SU-DHL-6 (cell line): ENCODE data around the gene CLSTN2.

Experiments used
- EZH2phosphoT487 ChIP-seq: fragments of 200-600 bp; sonication (generic), shearing (Covaris generic); conservative IDR thresholded peaks from 2 replicates; pipeline ENCODE4 v1.6.1; 2018; ENCODE audit warnings: mild to moderate bottlenecking, antibody characterized with exemption, low read length, moderate library complexity, mixed read lengths
- TF ChIP-seq, protein P1 (sequence below): fragments of 200-600 bp; sonication (generic); IDR thresholded peaks from one replicate; pipeline ENCODE4 v1.5.1; 2017; ENCODE audit warnings: antibody characterized with exemption, mild to moderate bottlenecking, low read length, moderate library complexity; ENCODE audit not compliant: insufficient read depth, poor library complexity, severe bottlenecking

DNA sequence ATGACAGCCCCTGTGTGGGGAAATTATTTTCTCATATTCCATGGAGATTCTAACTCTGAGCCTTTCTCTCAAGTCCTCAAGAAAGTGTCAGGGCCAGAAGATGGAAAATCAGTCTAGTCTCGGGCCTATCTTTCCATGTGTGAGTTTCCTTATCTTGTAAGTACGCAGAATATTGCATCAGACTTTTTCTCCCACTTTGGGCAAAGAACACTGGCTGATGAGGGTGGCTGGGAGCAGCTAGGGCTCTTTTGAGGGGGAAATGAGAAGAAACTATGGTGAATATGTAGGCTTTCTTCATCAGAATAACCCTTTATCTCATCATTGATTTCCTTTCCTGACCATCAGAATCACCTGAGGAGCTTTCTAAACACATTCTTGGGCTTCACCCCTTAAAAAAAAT lies 264.0 kb downstream of the CLSTN2 start:
- TF ChIP-seq, protein P1, sequence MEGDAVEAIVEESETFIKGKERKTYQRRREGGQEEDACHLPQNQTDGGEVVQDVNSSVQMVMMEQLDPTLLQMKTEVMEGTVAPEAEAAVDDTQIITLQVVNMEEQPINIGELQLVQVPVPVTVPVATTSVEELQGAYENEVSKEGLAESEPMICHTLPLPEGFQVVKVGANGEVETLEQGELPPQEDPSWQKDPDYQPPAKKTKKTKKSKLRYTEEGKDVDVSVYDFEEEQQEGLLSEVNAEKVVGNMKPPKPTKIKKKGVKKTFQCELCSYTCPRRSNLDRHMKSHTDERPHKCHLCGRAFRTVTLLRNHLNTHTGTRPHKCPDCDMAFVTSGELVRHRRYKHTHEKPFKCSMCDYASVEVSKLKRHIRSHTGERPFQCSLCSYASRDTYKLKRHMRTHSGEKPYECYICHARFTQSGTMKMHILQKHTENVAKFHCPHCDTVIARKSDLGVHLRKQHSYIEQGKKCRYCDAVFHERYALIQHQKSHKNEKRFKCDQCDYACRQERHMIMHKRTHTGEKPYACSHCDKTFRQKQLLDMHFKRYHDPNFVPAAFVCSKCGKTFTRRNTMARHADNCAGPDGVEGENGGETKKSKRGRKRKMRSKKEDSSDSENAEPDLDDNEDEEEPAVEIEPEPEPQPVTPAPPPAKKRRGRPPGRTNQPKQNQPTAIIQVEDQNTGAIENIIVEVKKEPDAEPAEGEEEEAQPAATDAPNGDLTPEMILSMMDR: no peak
- no peak for TF ChIP-seq EZH2phosphoT487
